Stimulated activated CD4-positive, alpha-beta T cell treated with anti-CD3 and anti-CD28 coated beads, TNF-alpha, amount 100 ng/mL, for 48 hours (primary cell): Measurements from ENCODE around the gene NT5C3B.
A peak's percentile ranks its signal among the peaks of the same experiment; 100 is the strongest.
"Not testable (repeated sequence)": the region's sequence is repeated elsewhere in the genome, so short reads cannot be mapped to it uniquely, and the experiment has no call there.

Experiments used
- DNase-seq, 3 donors: peaks; one replicate each; pipeline ENCODE4 v3.0.0-alpha.2; 2020; ENCODE audit warnings: low read depth in 3 of 3

The NT5C3B gene

DNA sequence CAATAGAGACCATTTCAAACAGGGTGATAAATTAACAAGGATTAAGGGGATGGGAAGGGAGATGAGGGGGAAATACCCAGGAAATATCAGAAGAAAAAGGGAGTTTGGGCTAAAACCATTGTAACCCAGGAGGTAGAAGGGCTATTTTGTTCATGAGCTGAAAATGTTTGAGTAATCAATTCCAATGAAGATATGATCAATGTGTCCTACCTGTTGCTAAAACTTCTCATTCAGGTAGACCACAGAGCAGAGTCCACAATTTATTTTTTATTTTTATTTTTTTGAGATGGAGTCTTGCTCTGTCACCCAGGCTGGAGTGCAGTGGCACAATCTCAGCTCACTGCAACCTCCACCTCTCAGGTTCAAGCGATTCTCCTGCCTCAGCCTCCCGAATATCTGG, 3.4 kb upstream of the NT5C3B start:
- DNase-seq: not testable (repeated sequence)

DNA sequence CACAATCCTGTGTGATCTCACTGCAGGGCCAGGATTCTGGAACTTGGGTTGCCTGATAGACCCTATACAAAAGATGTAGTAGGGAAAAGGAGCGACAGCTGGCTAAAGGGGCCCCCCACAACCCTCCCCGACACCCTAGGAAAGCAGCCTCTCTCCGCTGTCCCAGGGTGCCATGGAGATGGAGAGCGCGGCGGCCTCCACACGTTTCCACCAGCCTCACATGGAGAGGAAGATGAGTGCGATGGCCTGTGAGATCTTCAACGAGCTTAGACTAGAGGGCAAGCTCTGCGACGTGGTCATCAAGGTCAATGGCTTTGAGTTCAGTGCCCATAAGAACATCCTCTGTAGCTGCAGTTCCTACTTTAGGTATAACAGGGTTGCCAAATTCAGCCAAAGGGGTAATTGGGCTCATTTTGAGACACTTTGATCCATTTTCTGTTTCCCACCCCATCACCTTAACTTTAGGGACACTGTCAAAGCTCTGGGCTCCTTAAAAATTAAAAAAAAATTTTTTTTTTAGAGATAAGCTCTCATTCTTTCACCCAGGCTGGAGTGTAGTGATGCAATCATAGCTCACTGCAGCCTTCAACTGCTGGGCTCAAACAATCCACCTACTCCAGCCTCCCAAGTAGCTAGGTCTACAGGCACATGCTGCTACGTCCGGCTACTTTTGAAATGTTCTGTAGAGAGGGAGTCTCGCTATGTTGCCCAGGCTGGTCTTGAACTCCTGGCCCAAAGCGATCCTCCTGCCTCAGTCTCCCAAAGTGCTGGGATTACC, 1.9 kb upstream of the NT5C3B start, which contains the start of gene KLHL10:
TSS of gene KLHL10 (plus strand) at position 65 of the 778 bp plus-strand sequence. CDS start at position 173, 108 bp downstream.
- DNase-seq: no peak

DNA sequence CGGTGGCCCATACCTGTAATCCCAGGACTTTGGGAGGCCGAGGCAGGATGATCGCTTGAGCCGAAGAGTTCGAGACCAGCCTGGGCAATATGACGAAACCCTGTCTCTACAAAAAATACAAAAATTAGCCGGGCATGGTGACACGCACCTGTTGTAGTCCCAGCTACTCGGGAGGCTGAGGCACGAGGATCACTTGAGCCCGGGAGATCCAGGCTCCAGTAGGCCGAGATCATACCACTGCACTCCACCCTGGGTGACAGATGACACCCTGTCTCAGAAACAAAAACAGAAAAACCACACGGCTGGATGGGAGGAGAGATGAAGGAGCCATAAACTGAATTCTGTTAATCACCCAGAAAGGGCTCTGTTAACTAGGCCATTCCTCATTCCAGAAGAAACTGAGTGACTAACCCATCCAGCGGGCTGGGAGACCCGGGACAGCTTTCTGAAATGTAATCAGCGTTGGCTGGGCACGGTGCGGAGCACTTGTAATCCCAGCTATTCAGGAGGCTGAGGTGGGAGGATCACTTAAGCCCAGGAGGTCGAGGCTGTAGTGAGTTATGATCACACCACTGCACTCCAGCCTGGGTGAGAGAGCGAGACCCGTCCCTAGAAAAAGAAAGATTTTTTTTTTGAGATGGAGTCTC, 641 bp upstream of the NT5C3B start:
- DNase-seq: no peak

DNA sequence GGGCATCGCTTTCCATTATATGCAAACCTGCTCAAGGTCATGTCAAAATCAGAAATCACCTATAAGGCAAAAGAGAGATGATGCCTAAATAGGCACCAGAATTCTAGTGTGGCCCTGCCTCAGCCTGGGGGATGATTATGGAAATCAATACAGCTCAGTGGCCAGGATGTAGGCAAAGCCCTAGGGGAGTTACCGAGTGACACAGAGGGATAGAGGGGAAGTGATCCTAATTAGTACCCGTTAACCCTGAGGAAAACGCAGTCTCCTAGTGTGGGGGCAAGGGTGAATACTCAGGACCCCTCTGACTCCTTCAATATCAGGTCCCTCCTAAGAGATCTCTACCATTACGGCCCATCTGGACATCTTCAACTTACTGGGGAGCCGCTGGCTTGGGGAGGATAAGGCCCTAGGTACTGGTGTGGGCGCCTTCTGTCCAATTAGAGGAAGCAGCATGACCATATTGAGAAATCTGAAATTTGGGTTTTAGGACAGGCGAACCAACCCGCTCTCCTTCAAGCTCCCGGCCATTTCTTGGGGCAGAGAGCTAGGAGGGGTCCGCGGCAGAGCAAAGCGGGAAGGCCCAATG, 725 bp downstream of the NT5C3B start:
- no peak for DNase-seq

DNA sequence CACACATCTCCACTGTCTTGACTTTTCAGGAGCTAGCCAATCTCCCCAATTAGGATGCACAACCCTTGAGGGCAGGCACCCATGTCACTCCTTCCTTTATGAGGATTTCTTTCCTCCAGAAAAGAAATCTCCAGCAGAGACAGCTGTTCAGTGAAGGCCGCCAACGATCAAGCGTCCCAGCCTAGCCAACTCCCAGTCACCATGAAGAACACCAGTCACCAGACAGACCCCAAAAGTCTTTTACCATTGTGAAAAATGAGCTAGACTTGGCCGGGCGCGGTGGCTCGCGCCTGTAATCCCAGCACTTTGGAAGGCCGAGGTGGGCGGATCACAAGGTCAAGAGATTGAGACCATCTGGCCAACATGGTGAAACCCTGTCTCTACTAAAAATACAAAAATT, 6.1 kb downstream of the NT5C3B start:
- not testable (repeated sequence) for DNase-seq

DNA sequence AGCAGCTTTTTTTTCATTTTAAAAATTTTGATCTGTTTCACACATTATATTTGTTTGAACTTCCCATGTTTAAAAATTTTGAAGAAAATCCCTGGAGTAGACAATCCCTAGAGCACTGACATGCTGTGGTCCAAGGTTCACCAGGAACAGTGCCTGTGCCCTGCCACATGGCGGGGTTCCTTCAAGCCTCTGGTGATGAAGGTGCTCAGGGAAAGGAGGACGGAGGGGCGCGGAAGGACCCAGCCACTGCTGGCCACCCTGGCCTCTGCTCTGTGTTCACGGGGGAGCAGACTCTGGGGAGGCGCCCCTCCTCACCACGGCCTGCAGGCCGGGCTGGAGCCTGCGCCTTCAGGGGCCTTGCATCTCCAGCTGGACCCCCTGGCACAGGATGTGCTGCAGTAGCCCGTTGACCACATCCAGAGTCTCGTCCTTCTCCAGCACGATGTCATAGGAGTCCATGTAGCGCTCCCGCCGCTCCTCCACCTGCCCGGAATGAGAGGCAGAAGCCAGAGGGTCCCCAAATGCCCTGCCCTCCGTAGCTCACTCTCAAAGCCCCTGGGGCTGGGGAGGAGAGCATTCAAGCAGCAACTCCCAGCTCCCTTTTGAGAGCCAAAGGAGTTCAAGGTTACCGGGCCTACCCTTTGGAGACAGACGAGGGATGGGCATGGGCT, 10.7 kb downstream of the NT5C3B start:
- DNase-seq: no peak

DNA sequence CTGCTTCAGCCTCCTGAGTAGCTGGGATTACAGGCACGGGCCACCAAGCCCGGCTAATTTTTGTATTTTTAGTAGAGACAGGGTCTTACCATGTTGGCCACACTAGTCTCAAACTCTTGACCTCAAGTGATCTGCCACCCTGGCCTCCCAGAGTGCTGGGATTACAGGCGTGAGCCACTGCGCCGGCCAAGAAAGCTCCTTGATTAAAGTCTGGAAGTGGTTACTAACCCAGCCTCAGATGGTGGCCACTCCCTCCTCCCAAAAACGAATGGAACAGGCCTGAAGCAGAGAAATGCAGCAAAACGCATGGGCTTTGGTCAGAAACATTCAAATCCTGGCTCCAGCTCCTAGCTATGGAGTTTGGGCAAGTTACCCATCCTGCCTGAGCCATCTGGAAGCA, 11.9 kb downstream of the NT5C3B start:
- no peak for DNase-seq

DNA sequence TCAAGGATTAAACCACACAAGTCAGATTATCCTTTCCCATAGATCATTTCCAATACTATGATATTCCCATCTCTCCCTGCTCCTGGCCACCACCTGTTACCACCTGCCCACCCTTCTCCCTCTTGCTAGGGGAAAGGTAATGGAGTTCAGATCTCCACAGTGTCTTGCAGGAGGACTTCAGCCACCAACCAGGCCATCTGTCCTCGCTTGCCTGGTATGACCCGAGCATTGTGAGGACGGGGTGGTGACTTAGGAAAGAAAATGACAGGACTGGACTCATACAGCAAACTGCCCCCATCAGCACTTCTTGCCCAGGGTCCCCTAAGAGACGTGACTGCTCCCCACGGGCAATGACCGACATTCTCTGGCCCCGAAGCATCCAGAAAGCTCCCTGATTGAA, 12.5 kb downstream of the NT5C3B start:
- no peak for DNase-seq

DNA sequence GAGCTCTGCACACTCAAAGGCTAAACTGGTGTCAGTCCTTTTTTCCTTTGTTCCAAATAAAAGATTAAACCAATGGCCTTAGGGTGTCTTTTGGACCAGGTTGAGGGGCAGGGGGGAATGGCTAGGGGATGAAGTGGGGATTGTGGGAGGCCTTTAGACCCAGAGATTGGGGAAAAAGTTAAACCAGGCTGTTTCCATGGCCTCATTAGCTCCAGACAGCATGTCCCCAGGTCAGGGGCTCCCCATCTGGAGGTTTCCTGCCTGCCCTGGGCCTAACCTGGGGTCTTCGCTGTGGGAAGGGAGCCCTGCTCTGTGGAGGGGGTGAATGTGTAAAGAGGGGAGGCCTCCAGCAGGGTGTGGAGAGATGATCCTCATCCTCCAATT, 12.9 kb downstream of the NT5C3B start:
- no peak for DNase-seq

DNA sequence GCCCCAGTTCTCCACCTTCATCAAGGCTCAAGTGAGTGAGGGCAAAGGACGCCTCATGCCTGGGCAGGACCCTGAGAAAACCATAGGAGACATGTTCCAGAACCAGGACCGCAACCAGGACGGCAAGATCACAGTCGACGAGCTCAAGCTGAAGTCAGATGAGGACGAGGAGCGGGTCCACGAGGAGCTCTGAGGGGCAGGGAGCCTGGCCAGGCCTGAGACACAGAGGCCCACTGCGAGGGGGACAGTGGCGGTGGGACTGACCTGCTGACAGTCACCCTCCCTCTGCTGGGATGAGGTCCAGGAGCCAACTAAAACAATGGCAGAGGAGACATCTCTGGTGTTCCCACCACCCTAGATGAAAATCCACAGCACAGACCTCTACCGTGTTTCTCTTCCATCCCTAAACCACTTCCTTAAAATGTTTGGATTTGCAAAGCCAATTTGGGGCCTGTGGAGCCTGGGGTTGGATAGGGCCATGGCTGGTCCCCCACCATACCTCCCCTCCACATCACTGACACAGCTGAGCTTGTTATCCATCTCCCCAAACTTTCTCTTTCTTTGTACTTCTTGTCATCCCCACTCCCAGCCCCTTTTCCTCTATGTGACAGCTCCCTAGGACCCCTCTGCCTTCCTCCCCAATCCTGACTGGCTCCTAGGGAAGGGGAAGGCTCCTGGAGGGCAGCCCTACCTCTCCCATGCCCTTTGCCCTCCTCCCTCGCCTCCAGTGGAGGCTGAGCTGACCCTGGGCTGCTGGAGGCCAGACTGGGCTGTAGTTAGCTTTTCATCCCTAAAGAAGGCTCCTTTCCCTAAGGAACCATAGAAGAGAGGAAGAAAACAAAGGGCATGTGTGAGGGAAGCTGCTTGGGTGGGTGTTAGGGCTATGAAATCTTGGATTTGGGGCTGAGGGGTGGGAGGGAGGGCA, 13.6 kb downstream of the NT5C3B start:
- DNase-seq: no peak

DNA sequence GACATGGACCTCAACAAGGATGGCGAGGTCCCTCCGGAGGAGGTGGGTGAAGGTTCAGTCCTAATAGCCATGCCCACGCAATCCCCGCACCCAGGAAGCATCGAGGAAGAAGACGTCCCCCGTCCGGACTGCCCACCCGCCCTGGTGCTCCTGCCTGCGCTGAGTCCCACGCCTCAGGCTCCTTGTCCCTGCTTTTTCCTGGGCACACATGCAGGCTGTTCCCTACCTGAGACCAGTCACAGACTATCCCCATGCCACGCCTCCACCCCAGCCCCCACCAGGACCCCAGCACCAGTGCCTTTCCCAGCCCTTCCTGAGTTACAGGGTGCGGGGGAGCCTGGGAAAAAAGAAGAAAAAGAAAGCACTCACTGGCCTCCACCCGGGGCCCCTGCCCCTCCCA, 14.3 kb downstream of the NT5C3B start:
- no peak for DNase-seq

DNA sequence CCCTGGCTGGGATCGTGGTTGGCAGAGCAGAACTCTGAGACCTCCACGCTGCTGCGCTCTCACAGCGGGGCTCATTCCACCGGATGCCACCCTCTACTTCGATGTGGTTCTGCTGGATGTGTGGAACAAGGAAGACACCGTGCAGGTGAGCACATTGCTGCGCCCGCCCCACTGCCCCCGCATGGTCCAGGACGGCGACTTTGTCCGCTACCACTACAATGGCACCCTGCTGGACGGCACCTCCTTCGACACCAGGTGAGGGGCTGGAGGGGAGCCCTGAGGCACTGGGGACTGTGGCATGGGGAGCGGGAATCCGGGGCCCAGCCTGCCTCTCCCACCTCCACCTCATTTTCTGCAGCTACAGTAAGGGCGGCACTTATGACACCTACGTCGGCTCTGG, 18.0 kb downstream of the NT5C3B start:
- no peak for DNase-seq

DNA sequence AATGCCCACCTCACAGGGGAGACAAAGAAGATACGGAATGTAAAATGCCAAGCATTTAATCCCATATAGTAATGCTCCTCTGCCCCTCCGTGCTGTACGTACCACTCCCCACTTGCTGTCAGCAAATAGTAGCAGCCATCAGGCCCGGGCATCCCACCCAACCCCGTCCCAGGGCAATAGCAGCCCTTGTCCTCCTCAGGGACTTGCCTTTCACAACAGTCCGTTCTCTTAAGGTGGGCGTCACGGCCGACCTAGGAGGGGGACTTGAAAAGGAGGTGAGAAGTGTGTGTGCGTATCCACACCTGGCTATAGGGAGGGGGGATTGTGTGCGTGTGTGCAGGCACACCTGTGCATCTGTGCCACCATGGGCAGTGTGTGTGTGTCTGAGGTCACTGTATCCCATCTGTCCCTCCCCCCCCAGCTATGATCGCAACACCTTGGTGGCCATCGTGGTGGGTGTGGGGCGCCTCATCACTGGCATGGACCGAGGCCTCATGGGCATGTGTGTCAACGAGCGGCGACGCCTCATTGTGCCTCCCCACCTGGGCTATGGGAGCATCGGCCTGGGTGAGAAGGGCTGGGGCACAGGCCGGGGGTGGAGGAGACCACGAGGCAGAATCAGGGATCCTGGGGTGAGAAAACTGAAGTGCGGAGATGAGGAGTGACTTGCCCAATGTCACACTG, 19.3 kb downstream of the NT5C3B start:
- no peak for DNase-seq

DNA sequence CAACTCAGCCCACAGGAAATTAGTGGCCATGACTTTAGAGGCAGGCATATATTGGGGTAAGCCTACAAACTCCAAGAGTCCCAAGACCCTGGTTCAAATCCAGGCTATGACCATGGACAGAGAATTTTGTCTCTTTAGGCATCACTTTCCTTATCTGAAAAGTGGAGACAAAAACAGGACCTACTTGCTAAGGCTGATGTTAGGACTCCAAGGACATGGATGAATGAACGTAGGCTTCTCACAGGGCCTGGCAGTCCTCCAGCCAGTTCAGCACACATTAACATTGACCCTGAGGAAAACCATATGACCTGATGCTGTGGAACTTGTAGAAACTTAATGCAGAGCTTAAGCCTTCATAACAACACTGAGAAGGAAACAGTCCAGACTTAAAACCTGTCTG, 21.8 kb downstream of the NT5C3B start:
- DNase-seq: no peak

DNA sequence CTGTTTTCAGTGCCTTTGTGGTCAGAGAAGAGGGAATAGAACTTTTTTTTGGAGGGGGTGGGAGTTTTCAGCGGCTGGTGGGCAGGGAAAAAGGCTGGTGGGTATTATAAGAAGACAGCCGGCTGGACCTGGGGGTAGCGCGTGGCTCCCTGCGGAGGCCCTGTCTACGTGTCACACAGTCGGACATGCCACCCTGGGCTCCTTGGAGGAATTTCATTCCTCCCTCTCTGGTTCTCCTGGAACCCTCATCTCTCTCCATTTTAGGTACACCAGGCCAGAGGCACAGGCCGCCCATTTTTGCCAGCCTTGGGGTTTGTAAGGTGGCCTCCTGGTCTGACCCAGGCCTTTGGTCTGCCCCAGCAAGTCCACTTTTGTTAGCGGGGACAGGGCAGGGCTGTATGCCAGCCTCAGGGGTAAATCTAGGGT, 22.3 kb downstream of the NT5C3B start:
- DNase-seq: no peak

DNA sequence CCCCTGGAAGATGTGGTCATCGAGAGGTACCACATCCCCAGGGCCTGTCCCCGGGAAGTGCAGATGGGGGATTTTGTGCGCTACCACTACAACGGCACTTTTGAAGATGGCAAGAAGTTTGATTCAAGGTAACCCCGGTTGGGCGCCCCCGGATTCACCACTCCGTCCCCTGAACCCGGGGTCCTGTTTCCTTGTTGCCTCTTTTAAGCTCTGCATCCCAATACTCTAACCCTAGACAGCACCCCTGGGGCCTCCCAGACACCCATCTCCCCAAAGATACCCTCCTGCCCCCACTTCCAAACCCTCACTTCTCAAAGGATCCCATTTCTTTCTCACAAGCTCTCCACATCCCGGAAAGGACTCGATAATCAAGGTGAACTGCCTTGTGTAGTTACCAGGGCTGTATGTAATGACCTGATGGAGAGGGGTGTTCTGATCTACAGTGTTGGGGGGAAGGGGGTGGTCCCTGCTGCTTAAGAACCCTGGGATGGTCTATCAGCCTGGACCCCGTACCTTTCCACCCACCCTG, 22.8 kb downstream of the NT5C3B start:
- no peak for DNase-seq

DNA sequence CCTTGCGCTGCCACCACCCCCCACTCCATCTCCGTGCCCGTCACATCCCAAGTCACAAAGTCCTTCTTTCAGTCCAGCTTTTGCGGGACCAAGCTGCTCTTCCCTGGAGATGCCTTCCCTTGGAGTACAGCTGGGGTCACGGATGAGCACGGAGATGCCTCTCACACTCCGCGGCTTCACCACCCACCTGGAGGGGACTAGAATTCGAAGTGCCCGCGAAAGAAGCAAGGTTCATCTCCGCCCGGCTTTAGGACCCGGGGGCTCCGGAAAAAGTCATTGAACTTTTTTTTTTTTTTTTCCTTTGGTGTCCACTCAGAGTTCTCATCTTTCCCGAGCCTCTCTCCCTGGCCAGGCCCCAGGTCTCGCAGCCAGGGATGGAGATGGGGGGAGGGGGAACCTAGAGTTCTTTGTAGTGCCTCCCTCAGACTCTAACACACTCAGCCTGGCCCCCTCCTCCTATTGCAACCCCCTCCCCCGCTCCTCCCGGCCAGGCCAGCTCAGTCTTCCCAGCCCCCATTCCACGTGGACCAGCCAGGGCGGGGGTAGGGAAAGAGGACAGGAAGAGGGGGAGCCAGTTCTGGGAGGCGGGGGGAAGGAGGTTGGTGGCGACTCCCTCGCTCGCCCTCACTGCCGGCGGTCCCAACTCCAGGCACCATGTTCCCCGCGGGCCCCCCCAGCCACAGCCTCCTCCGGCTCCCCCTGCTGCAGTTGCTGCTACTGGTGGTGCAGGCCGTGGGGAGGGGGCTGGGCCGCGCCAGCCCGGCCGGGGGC, 23.5 kb downstream of the NT5C3B start, which contains the start of gene FKBP10:
TSS of gene FKBP10 (plus strand) at position 624 of the 771 bp plus-strand sequence. CDS start at position 655, 31 bp downstream.
- no peak for DNase-seq

DNA sequence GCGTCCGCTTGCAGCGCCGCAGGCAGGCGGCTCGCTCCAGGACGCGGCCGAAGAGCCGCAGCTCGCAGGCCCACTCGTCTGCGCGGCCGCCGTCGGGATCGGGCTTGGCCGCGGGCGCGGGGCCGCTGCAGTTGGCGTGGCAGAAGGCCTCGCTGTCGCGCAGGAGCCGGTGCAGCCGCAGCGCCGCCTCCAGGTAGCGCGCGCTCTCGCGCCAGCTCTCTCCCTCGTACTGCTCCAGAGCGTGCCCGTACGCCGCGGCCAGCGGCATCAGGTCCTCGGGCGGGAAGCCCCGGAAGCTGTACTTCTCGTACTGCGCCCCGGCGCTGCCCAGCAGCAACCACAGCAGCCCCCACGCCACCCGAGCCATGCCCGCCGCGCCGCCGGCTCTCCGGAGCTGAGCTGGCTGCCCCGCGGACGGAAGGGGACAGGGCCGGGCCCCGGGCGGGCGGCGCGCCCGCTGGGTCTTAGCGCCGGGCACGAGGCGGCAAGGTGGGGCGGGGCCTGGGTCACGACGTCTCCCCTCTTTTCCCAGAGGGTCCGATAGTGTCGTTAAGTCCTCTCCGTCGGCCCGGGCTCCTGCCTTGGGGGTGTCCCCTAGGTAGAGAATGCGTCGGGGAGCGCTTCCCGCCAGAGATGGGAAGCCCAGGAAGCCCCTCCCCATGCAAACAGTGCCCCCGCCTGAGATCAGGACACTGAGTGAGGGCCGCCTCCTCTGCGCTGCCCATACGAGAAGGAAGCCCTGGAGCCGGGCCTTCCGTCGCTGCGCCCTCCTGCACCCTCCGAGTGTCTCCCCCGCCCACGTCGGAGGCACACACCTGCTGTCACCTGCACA, 24.3 kb downstream of the NT5C3B start, which contains the start of gene P3H4:
TSS of gene P3H4 (minus strand) at position 401 of the 832 bp plus-strand sequence. CDS start at position 367, 34 bp downstream.
- peak; percentile 35 to 66 (median 47) for DNase-seq
